MCF 10A (cell line): ENCODE data around the gene ARHGAP27. TPM values are rescaled to one million over a fixed set of nuclear protein-coding genes. Genes with fewer than 3 reads are reported as not detected.

ENCODE experiments used
- BruUV-seq: library from RNA; stranded (reverse); fragments of 400-500 nt; replicated peaks from 2 replicates; lab custom pipeline; 2021; lab: Mats Ljungman, UMichigan
- CTCF ChIA-PET: fragments of 300-600 bp; sonication (Branson Sonifier 250); formaldehyde crosslinking; extraction: SDS; loops from one replicate; lab custom pipeline; 2021; ENCODE audit warnings: antibody characterized with exemption, inconsistent platforms; lab: Yijun Ruan, JAX
- POLR2A ChIA-PET: fragments of 300-600, 350-650 bp; sonication (Branson Sonifier 250); formaldehyde crosslinking; extraction: SDS; loops from one replicate; lab custom pipeline; 2020; ENCODE audit warnings: antibody characterized with exemption, inconsistent platforms; lab: Yijun Ruan, JAX
- DNase-seq: peaks from one replicate; pipeline ENCODE4 v3.0.0-alpha.2; 2018; ENCODE audit not compliant: unreplicated experiment
- H3K27ac Mint-ChIP-seq: one replicate; pipeline ENCODE4 v1.8.0; 2022; ENCODE audit warnings: mild to moderate bottlenecking, low read depth, mixed read lengths; ENCODE audit not compliant: unreplicated experiment
- H3K27me3 Mint-ChIP-seq: one replicate; pipeline ENCODE4 v1.8.0; 2022; ENCODE audit warnings: mixed read lengths; ENCODE audit not compliant: insufficient read depth, unreplicated experiment
- H3K36me3 Mint-ChIP-seq: one replicate; pipeline ENCODE4 v1.8.0; 2022; ENCODE audit warnings: mild to moderate bottlenecking, moderate library complexity, mixed read lengths; ENCODE audit not compliant: insufficient read depth, unreplicated experiment
- H3K4me1 Mint-ChIP-seq: one replicate; pipeline ENCODE4 v1.8.0; 2022; ENCODE audit warnings: mixed read lengths; ENCODE audit not compliant: insufficient read depth, unreplicated experiment
- H3K4me3 Mint-ChIP-seq: one replicate; pipeline ENCODE4 v1.8.0; 2022; ENCODE audit warnings: mild to moderate bottlenecking, moderate library complexity, mixed read lengths; ENCODE audit not compliant: unreplicated experiment
- H3K9me3 Mint-ChIP-seq: one replicate; pipeline ENCODE4 v1.8.0; 2022; ENCODE audit warnings: mixed read lengths; ENCODE audit not compliant: unreplicated experiment
- intact Hi-C: fragments of 100-400 bp; cut with micrococcal nuclease; formaldehyde crosslinking; loops from 2 replicates; pipeline ENCODE4 v1.14.1; 2022
- total RNA-seq: library from RNA; stranded (reverse); gene quantifications from 2 replicates; pipeline ENCODE4 v1.2.3, GENCODE V29; 2022
- TF ChIP-seq, protein P1 (sequence below): fragments of 200-600 bp; IDR thresholded peaks from one replicate; pipeline ENCODE4 v1.8.0; 2022; ENCODE audit warnings: antibody characterized with exemption, mild to moderate bottlenecking; ENCODE audit not compliant: unreplicated experiment

ARHGAP27 gene
- total RNA-seq, 1 experiment from 2014 or later: 30.5 TPM

DNA sequence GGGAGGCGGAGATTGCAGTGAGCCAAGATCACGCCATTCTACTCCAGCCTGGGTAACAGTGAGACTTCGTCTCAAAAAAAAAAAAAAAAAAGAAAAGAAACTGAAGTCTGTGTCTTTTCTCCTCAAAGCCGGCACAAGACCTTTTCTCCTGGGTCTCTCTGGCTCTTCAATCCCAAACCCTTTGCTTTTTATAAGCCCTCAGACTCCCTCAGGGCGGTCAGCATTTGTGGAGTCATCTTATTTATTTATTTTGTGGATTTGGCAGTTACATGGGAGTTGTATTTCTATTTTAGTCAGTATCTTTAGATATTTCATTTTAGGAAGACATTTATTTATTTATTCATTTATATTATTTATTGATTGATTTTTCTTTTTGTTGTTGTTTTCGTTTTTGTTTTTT is 58.2 kb downstream of the ARHGAP27 start:
- Mint-ChIP-seq H3K36me3 (peaks cover 6% of the 10 kb centered on the region), H3K4me1 (peaks cover 35% of the 10 kb centered on the region), H3K27ac (peak overlapping the region; percentile 72), H3K27me3 (no peaks in the 10 kb centered on the region), H3K4me3 (no peak overlapping the region), H3K9me3 (no peaks in the 10 kb centered on the region)
- ChIA-PET POLR2A (interaction anchor here (8.3 kb wide), 1 partner anchor 59 kb away, joined by 404 read pairs; the partner anchor contains the start of gene MAP3K14), CTCF (interaction anchor here (1.0 to 4.2 kb wide), 5 partner anchors 10 to 98 kb away, joined by 5 to 22 read pairs (median 8); no protein-coding TSS in a partner anchor)
- intact Hi-C loops: loop anchor here (5.0 kb wide), 1 partner anchor 82 kb away; no protein-coding TSS in a partner anchor
- no peak for DNase-seq
- TF ChIP-seq, protein P1, sequence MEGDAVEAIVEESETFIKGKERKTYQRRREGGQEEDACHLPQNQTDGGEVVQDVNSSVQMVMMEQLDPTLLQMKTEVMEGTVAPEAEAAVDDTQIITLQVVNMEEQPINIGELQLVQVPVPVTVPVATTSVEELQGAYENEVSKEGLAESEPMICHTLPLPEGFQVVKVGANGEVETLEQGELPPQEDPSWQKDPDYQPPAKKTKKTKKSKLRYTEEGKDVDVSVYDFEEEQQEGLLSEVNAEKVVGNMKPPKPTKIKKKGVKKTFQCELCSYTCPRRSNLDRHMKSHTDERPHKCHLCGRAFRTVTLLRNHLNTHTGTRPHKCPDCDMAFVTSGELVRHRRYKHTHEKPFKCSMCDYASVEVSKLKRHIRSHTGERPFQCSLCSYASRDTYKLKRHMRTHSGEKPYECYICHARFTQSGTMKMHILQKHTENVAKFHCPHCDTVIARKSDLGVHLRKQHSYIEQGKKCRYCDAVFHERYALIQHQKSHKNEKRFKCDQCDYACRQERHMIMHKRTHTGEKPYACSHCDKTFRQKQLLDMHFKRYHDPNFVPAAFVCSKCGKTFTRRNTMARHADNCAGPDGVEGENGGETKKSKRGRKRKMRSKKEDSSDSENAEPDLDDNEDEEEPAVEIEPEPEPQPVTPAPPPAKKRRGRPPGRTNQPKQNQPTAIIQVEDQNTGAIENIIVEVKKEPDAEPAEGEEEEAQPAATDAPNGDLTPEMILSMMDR: no peak
- no TSS peak for BruUV-seq

GRCh38 chr17:45372325-45372869 is 60.3 kb downstream of the ARHGAP27 start:
- intact Hi-C loops: loop anchor here (5.0 kb wide), 1 partner anchor 80 kb away; no protein-coding TSS in a partner anchor
- CTCF ChIA-PET: interaction anchor here (0.6 to 4.2 kb wide), 7 partner anchors 9 to 222 kb away, joined by 4 to 22 read pairs (median 4); no protein-coding TSS in a partner anchor
- Mint-ChIP-seq H3K27ac (peak overlapping the region; percentile 95), H3K4me1 (peaks cover 35% of the 10 kb centered on the region), H3K4me3 (peak overlapping the region; percentile 83), H3K36me3 (peaks cover 6% of the 10 kb centered on the region), H3K27me3 (no peaks in the 10 kb centered on the region), H3K9me3 (no peaks in the 10 kb centered on the region)
- POLR2A ChIA-PET: interaction anchor here (0.7 to 8.3 kb wide), 17 partner anchors 9 to 322 kb away, joined by 3 to 404 read pairs (median 6); partner anchors contain the start of genes ACBD4, DCAKD, HEXIM1 and MAP3K14
- DNase-seq: peak; percentile 21
- BruUV-seq: no TSS peak
- TF ChIP-seq, protein P1: no peak

- intact Hi-C loops: loop anchor here (1.0 to 5.0 kb wide), 2 partner anchors 52 to 79 kb away; no protein-coding TSS in a partner anchor
- CTCF ChIA-PET: interaction anchor here (0.6 to 4.2 kb wide), 10 partner anchors 9 to 222 kb away, joined by 4 to 22 read pairs (median 5); no protein-coding TSS in a partner anchor
- DNase-seq: peak; percentile 95
- TF ChIP-seq, protein P1: no peak
- peak overlapping the region; percentile 95 for H3K27ac Mint-ChIP-seq
- H3K4me1 Mint-ChIP-seq: peaks cover 35% of the 10 kb centered on the region
- H3K27me3 Mint-ChIP-seq: no peaks in the 10 kb centered on the region
- POLR2A ChIA-PET: interaction anchor here (0.6 to 8.3 kb wide), 21 partner anchors 9 to 321 kb away, joined by 3 to 404 read pairs (median 5); partner anchors contain the start of genes ACBD4, DCAKD, HEXIM1 and MAP3K14
- no peaks in the 10 kb centered on the region for H3K9me3 Mint-ChIP-seq
- H3K36me3 Mint-ChIP-seq: peaks cover 6% of the 10 kb centered on the region
- peak overlapping the region; percentile 83 for H3K4me3 Mint-ChIP-seq
- BruUV-seq: TSS peak; percentile 65
These were observed 61.0 kb downstream of the ARHGAP27 start for GRCh38 chr17:45371414-45372324.
